ENCODE results near the gene TCEAL6. TPM values are rescaled to one million over a fixed set of nuclear protein-coding genes. Genes with fewer than 3 reads are reported as not detected.
"Not testable (repeated sequence)": the region's sequence is repeated elsewhere in the genome, so short reads cannot be mapped to it uniquely, and the experiment has no call there.

TCEAL6 gene
- not detected in 2 replicates for total RNA-seq (2014; rRNA removed; shearing (Covaris generic); ENCODE audit: low replicate concordance)

DNA sequence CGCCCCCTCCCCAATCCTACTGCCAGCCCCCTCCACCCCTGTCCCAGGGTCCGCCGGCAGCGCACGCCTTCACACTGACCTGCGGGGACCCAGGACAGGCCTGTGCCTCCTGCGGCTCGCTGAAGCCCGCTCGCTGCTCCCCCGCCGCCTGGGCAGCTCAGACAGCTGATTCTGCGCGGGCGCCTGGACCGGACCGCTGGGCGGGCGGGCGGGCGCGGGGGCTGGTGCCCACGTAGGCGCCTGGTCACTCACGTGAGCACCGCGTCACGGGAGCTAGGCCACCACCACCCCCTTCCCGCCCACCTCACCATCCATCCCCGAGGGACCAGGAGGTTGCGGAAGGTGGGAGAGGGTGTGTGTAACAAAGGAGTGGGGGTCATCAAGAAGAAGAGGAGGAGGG is at the start of gene TCEAL6:
TSS of gene TCEAL6 (minus strand) at position 208 of the 400 bp plus-strand sequence.
- H3K9me2 ChIP-seq (replicated peaks; ENCODE audit: insufficient read depth, low read length), result not testable (repeated sequence)

DNA sequence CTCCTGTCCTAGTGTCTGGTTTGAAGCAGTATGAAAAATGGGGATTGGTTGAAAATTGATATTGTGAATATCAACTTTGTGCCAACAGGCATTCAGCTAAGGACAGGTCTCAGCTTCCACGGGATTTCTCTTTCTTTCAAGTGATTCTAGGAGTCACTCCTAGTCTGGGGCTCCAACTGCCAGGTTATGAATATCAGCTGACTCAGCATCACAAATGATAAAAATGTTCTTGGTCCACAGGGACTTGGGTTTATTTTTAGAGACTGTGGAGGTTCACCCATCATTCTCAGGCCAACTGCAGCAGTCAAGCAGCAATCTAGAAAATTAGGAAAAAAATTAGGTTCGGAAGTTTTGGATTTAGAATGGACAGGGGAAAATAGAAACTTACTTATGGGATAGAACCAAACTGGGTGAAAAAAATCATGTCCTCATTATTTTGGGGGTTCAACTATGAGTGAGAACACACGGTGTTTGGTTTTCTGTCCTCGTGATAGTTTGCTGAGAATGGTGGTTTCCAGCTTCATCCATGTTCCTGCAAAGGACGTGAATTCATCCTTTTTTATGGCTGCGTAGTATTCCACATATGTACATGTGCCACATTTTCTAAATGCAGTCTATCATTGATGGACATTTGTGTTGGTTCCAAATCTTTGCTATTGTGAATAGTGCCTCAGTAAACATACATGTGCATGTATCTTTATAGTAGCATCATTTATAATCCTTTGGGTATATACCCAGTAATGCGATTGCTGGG is 43.9 kb upstream of the TCEAL6 start:
- no peaks in the 10 kb centered on the region for H4K20me1 ChIP-seq (ENCODE audit: insufficient read depth, low read depth, low read length)
- no peaks in the 10 kb centered on the region for H3K36me3 ChIP-seq (ENCODE audit: insufficient read depth, low read length)
- H3K79me2 ChIP-seq (ENCODE audit: low read length), result no peaks in the 10 kb centered on the region
- no peak overlapping the region for H3K9ac ChIP-seq (ENCODE audit: low read length)
- H3K9me2 ChIP-seq (replicated peaks; ENCODE audit: insufficient read depth, low read length), result no peaks in the 10 kb centered on the region
- no peak overlapping the region for H3K4me3 ChIP-seq (ENCODE audit: low read length)
- H3K27me3 ChIP-seq (ENCODE audit: low read length), result no peaks in the 10 kb centered on the region
- H3K27ac ChIP-seq (ENCODE audit: low read length), result no peak overlapping the region
- no peak for DNase-seq
- H3K4me1 ChIP-seq (ENCODE audit: low read length), result no peaks in the 10 kb centered on the region
- H3K4me2 ChIP-seq (ENCODE audit: low read depth, low read length, poor library complexity, severe bottlenecking), result no peak overlapping the region
- H3K9me3 ChIP-seq (ENCODE audit: low read length), result no peaks in the 10 kb centered on the region
- H2AFZ ChIP-seq (ENCODE audit: low read length), result no peak overlapping the region

More for the DNA sequence above, at the start of gene TCEAL6:
- H3K9ac ChIP-seq (ENCODE audit: low read length); H3K4me2 ChIP-seq (ENCODE audit: low read depth, low read length, poor library complexity, severe bottlenecking); H3K27me3 ChIP-seq (ENCODE audit: low read length); H3K4me3 ChIP-seq (ENCODE audit: low read length); H3K36me3 ChIP-seq (ENCODE audit: insufficient read depth, low read length); H3K27ac ChIP-seq (ENCODE audit: low read length); H3K4me1 ChIP-seq (ENCODE audit: low read length); H3K79me2 ChIP-seq (ENCODE audit: low read length); DNase-seq; H4K20me1 ChIP-seq (ENCODE audit: insufficient read depth, low read depth, low read length); H3K9me3 ChIP-seq (ENCODE audit: low read length); H2AFZ ChIP-seq (ENCODE audit: low read length): not testable (repeated sequence)

DNA sequence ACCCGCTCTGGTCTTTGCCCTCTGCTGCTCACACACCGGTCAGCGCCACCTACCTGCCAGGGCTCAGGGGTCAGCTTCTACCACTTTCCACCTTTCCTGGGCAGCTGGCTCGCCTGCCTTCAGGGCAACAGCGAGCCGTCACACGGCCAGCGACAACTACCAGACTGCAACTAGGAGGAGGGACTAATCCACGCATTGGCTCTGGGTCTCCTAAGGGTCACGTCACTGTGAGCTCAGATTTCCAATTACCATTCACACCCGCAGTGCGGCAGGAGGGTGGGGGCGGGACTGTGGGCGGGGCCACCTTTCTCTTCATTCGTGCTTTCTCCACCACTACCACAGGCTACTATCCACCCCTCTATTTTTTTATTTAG is 13.5 kb upstream of the TCEAL6 start, which contains the start of gene BEX5:
TSS of gene BEX5 (minus strand) at position 172 of the 374 bp plus-strand sequence. CDS start 1,712 bp downstream, outside the sequence.
- peak within 1 kb of the TSS; percentile 74 for H3K4me2 ChIP-seq (ENCODE audit: low read depth, low read length, poor library complexity, severe bottlenecking)
- H3K9ac ChIP-seq (ENCODE audit: low read length), result peak within 1 kb of the TSS; percentile 63
- DNase-seq, result peak; percentile 90
- H3K27me3 ChIP-seq (ENCODE audit: low read length), result no peaks in the 10 kb centered on the region
- no peaks in the 10 kb centered on the region for H3K9me2 ChIP-seq (replicated peaks; ENCODE audit: insufficient read depth, low read length)
- H3K27ac ChIP-seq (ENCODE audit: low read length), result no peak within 1 kb of the TSS
- peak within 1 kb of the TSS; percentile 51 for H2AFZ ChIP-seq (ENCODE audit: low read length)
- peak within 1 kb of the TSS; percentile 69 for H3K4me3 ChIP-seq (ENCODE audit: low read length)
- no peaks in the 10 kb centered on the region for H3K9me3 ChIP-seq (ENCODE audit: low read length)
- H3K36me3 ChIP-seq (ENCODE audit: insufficient read depth, low read length), result no peaks in the 10 kb centered on the region
- peaks cover 3% of the 10 kb centered on the region for H3K4me1 ChIP-seq (ENCODE audit: low read length)
- H4K20me1 ChIP-seq (ENCODE audit: insufficient read depth, low read depth, low read length), result no peaks in the 10 kb centered on the region
- H3K79me2 ChIP-seq (ENCODE audit: low read length), result no peaks in the 10 kb centered on the region

GRCh38 chrX:102154900-102155805 is 12.9 kb upstream of the TCEAL6 start:
- Histone ChIP-seq H3K27ac (ENCODE audit: low read length) (no peak overlapping the region), H3K4me1 (ENCODE audit: low read length) (peaks cover 3% of the 10 kb centered on the region), H4K20me1 (ENCODE audit: insufficient read depth, low read depth, low read length) (no peaks in the 10 kb centered on the region), H3K9ac (ENCODE audit: low read length) (peak overlapping the region; percentile 63), H3K4me3 (ENCODE audit: low read length) (peak overlapping the region; percentile 69), H3K4me2 (ENCODE audit: low read depth, low read length, poor library complexity, severe bottlenecking) (peak overlapping the region; percentile 74), H2AFZ (ENCODE audit: low read length) (peak overlapping the region; percentile 51), H3K27me3 (ENCODE audit: low read length) (no peaks in the 10 kb centered on the region), H3K79me2 (ENCODE audit: low read length) (no peaks in the 10 kb centered on the region), H3K36me3 (ENCODE audit: insufficient read depth, low read length) (no peaks in the 10 kb centered on the region), H3K9me2 (replicated peaks; ENCODE audit: insufficient read depth, low read length) (no peaks in the 10 kb centered on the region), H3K9me3 (ENCODE audit: low read length) (no peaks in the 10 kb centered on the region)
- peak; percentile 47 for DNase-seq

DNA sequence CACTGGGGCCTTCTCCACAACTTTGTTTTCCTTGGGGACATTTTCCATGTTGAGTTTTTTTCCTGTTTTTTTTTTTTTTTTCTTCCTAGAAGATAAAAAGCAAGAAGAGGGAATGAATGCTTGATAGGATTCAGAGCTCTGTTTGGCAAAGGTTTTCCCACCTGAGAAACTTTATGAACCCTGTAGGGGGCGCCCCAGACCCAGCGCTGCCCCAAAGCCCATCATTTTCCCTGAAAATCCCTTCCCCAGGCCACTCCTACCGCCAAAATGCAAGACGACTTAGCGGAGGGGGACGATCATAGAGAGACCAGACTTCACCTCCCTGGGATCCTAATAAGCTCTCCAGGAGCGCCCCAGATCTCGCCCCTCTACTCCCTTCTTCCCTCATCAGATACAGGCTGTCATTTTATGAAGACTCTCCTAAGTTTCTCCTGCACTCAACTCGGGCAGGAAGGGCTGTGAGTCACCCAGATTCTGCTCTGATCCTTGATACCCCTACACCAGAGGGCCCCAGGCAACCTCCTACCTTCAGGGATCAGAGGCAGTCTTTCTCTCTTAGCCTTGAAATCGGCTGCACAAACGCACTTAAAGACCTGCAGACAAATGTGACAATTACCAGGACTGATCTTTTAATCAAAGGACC is 12.1 kb upstream of the TCEAL6 start:
- H3K9me2 ChIP-seq (replicated peaks; ENCODE audit: insufficient read depth, low read length), result no peaks in the 10 kb centered on the region
- peaks cover 3% of the 10 kb centered on the region for H3K4me1 ChIP-seq (ENCODE audit: low read length)
- H3K79me2 ChIP-seq (ENCODE audit: low read length), result no peaks in the 10 kb centered on the region
- H3K4me3 ChIP-seq (ENCODE audit: low read length), result peak overlapping the region; percentile 69
- H3K27me3 ChIP-seq (ENCODE audit: low read length), result no peaks in the 10 kb centered on the region
- no peaks in the 10 kb centered on the region for H3K9me3 ChIP-seq (ENCODE audit: low read length)
- H2AFZ ChIP-seq (ENCODE audit: low read length), result no peak overlapping the region
- peak; percentile 43 for DNase-seq
- no peaks in the 10 kb centered on the region for H4K20me1 ChIP-seq (ENCODE audit: insufficient read depth, low read depth, low read length)
- H3K27ac ChIP-seq (ENCODE audit: low read length), result no peak overlapping the region
- peak overlapping the region; percentile 63 for H3K9ac ChIP-seq (ENCODE audit: low read length)
- H3K4me2 ChIP-seq (ENCODE audit: low read depth, low read length, poor library complexity, severe bottlenecking), result peak overlapping the region; percentile 74
- H3K36me3 ChIP-seq (ENCODE audit: insufficient read depth, low read length), result no peaks in the 10 kb centered on the region

DNA sequence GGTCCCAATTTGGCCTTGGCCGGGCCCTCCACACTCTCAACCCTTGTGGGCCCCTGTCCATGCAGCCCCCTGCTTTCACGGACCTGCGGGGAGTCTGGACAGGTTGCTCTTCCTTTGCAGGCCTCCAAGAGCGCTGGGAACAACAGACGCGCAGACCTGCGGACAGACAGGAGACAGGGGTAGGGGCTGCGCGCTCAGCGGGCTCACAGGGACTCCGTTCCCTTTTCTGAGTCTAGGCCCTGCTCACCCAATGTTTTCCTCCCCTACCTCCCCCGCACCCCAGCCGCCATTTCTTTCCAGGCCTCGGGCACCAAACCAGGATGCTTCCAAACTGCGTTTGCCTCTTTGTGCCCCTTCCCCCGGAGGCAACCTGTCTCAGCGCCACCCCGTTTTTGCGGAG is 650 bp downstream of the TCEAL6 start:
- not testable (repeated sequence) for H3K9ac ChIP-seq (ENCODE audit: low read length); H3K27me3 ChIP-seq (ENCODE audit: low read length); H3K4me2 ChIP-seq (ENCODE audit: low read depth, low read length, poor library complexity, severe bottlenecking); H3K79me2 ChIP-seq (ENCODE audit: low read length); H3K36me3 ChIP-seq (ENCODE audit: insufficient read depth, low read length); H3K27ac ChIP-seq (ENCODE audit: low read length); H3K4me1 ChIP-seq (ENCODE audit: low read length); H2AFZ ChIP-seq (ENCODE audit: low read length); H3K9me3 ChIP-seq (ENCODE audit: low read length); H3K9me2 ChIP-seq (replicated peaks; ENCODE audit: insufficient read depth, low read length); H4K20me1 ChIP-seq (ENCODE audit: insufficient read depth, low read depth, low read length); DNase-seq; H3K4me3 ChIP-seq (ENCODE audit: low read length)

DNA sequence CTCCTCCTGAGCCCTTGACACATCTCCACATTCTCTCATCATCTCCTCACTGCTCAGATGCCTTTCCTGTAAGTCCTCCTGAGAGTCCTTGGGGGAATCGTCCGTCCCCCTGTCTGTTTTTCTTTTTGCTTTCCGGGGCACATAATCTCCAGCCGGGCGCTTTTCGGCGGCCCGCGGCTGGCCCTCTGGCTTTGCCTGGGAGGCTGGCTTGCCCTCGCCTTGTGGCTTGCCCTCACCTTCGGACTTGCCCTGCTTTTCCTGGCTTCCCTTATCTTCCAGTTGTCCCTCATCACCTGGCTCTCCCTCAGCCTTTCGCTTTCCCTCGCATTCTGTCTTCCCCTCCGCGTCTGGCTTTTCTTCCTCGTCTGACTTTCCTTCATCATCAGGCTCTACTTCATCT is 1.4 kb downstream of the TCEAL6 start:
- not testable (repeated sequence) for DNase-seq; H3K79me2 ChIP-seq (ENCODE audit: low read length); H3K9me3 ChIP-seq (ENCODE audit: low read length); H3K9ac ChIP-seq (ENCODE audit: low read length); H3K4me1 ChIP-seq (ENCODE audit: low read length); H3K9me2 ChIP-seq (replicated peaks; ENCODE audit: insufficient read depth, low read length); H3K4me3 ChIP-seq (ENCODE audit: low read length); H3K27me3 ChIP-seq (ENCODE audit: low read length); H3K4me2 ChIP-seq (ENCODE audit: low read depth, low read length, poor library complexity, severe bottlenecking); H3K27ac ChIP-seq (ENCODE audit: low read length); H2AFZ ChIP-seq (ENCODE audit: low read length); H3K36me3 ChIP-seq (ENCODE audit: insufficient read depth, low read length); H4K20me1 ChIP-seq (ENCODE audit: insufficient read depth, low read depth, low read length)

- no peaks in the 10 kb centered on the region for H3K79me2 ChIP-seq (ENCODE audit: low read length)
- no peak overlapping the region for H3K27ac ChIP-seq (ENCODE audit: low read length)
- H3K4me2 ChIP-seq (ENCODE audit: low read depth, low read length, poor library complexity, severe bottlenecking), result no peak overlapping the region
- no peaks in the 10 kb centered on the region for H3K9me3 ChIP-seq (ENCODE audit: low read length)
- no peaks in the 10 kb centered on the region for H3K4me1 ChIP-seq (ENCODE audit: low read length)
- no peaks in the 10 kb centered on the region for H3K9me2 ChIP-seq (replicated peaks; ENCODE audit: insufficient read depth, low read length)
- no peaks in the 10 kb centered on the region for H4K20me1 ChIP-seq (ENCODE audit: insufficient read depth, low read depth, low read length)
- H3K27me3 ChIP-seq (ENCODE audit: low read length), result no peaks in the 10 kb centered on the region
- H3K36me3 ChIP-seq (ENCODE audit: insufficient read depth, low read length), result no peaks in the 10 kb centered on the region
- no peak overlapping the region for H2AFZ ChIP-seq (ENCODE audit: low read length)
- H3K4me3 ChIP-seq (ENCODE audit: low read length), result no peak overlapping the region
- H3K9ac ChIP-seq (ENCODE audit: low read length), result no peak overlapping the region
- no peak for DNase-seq
These were observed 4.2 kb downstream of the TCEAL6 start for GRCh38 chrX:102138064-102138463.

Data from Karpas-422 (cell line).